NCI-H69 (cell line): ENCODE data around the gene FAM114A2.
A peak's percentile ranks its signal among the peaks of the same experiment; 100 is the strongest.
"Not testable (repeated sequence)": the region's sequence is repeated elsewhere in the genome, so short reads cannot be mapped to it uniquely, and the experiment has no call there.

ENCODE experiments used
- DNase-seq: peaks from one replicate; lab custom pipeline; 2025; lab: John Stamatoyannopoulos, UW

The FAM114A2 gene

GRCh38 chr5:154047324-154047723 is 8.6 kb upstream of the FAM114A2 start:
- DNase-seq: no peak

- DNase-seq: no peak
Measured at GRCh38 chr5:154046486-154046885, 7.8 kb upstream of the FAM114A2 start.

- no peak for DNase-seq
Measured at GRCh38 chr5:154044581-154044980, 5.9 kb upstream of the FAM114A2 start.

GRCh38 chr5:154044099-154044498 is 5.4 kb upstream of the FAM114A2 start:
- no peak for DNase-seq

GRCh38 chr5:154042766-154043165 is 4.1 kb upstream of the FAM114A2 start:
- no peak for DNase-seq

- no peak for DNase-seq
Measured at GRCh38 chr5:154039458-154039829, 734 bp upstream of the FAM114A2 start.

DNA sequence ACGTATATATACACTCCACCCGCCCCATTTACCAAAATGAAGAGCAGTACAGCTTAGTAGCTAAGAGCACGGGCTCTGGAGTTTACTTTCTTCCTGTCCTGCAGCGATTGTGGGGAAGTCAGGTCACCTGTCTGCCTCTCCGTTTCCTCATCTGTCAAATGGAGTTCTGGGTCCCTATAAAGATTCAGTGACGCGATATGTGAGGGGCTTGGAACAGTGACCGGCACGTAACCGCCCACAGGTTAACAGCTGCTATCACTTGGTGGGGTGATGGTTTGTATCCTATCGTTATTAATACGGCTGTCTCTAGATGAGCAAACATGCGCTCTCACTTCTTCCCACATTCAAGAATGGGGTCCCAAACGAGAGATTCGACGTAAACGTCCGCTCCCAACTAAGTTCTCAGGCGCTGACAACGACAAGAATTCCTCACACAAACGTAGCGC is 426 bp downstream of the FAM114A2 start:
- peak; percentile 74 for DNase-seq

DNA sequence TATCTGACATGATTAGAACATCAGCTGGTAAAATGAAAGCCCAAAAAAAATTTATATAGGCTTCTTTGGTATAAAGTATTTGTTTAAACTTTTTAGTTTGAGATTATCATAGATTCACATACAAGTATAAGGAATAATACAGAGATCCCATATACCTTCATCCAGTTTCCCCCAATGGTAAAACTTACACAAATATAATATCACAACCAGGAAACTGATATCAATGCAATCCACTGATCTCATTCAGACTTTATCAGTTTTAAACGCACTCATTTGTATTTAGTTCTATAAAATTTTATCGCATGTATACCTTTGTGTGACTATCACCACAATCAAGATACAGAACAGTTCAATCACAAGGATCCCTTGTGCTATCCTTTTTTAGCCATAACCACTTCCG is 3.8 kb downstream of the FAM114A2 start:
- no peak for DNase-seq

DNA sequence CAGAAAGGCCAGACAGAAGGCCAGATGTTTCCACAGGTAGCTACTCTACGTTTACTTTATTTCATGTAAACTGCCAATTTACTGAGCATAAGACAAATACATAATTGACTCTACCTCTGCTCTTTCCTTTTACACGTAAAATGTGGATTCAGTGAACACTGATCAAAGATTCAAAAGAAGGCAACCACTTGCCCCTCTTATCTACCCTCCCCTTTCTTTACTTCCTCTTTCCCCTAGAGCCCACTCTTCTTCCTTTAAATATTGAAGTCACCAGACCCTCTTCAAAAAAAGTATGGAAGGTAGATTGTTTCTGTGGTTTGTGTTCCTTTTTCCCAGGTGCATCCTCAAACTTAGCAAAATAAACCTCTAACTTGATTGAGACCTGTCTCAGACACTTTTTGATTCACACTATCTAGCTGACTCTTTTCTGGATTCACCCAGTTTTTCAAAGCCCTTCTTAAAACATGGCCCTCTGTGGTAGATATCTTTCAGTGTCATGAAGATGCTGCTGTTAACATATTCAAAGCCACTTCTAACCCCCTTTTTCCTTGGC is 6.7 kb downstream of the FAM114A2 start:
- DNase-seq: peak; percentile 11

- DNase-seq: no peak
Measured at GRCh38 chr5:154025951-154026350, 12.8 kb downstream of the FAM114A2 start.

DNA sequence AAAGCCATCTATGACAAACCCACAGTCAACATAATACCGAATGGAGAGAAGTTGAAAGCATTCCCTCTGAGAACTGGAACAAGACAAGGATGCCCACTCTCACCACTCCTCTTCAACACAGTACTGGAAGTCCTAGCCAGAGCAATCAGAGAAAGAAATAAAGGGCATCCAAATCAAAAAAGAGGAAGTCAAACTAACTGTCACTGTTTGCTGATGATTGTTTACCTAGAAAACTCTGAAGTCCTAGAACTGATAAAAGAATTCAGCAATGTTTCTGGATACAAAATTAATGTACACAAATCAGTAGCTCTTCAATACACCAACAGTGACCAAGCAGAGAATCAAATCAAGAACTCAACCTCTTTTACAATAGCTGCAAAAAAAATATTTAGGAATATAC is 19.8 kb downstream of the FAM114A2 start:
- not testable (repeated sequence) for DNase-seq

DNA sequence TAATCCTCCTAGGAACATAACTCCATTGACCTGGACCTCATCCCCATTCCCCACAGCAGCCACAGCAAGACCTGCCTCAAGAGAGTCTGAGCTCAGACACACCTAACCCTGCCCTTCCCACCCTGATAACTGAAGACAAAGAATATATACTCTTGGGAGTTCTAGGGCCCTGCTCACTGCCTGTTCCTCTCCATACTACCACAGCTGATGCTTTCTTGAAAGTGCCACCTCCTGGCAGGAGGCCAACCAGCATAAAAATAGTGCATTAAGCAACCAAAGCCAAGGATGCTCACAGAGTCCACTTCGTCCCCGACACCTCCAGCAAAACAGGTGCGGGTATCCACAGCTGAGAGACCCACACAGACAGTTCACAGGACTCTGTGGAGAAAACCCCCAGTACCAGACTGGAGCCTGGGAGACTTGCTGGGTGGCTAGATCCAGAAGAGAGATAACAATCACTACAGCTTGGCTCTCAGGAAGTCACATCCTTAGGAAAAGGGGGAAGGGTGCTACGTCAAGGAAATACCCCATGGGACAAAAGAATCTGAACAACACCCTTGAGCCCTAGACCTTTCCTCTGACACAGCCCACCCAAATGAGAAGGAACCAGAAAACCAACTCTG is 23.5 kb downstream of the FAM114A2 start:
- peak; percentile 6 for DNase-seq

GRCh38 chr5:154010660-154011059 is 28.1 kb downstream of the FAM114A2 start:
- DNase-seq: no peak

DNA sequence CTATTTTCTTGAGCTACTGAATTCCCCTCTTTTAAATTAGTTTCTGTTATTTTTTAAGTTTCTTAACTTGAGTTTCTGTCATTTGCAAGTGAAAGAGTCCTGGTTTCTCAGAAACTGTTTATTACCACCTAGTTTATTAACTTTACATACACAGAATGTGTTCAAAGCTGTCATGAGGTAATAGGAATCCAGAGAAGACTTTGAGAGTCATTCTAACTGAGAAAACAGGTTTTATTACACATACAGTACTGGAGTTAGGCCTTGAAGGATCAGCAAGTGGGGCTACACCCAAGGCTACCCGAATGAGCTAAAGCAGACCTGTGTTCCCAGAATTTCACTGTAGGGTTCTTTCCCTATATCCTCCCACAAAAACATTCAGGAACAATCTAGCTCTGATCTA is 33.1 kb downstream of the FAM114A2 start:
- DNase-seq: no peak

DNA sequence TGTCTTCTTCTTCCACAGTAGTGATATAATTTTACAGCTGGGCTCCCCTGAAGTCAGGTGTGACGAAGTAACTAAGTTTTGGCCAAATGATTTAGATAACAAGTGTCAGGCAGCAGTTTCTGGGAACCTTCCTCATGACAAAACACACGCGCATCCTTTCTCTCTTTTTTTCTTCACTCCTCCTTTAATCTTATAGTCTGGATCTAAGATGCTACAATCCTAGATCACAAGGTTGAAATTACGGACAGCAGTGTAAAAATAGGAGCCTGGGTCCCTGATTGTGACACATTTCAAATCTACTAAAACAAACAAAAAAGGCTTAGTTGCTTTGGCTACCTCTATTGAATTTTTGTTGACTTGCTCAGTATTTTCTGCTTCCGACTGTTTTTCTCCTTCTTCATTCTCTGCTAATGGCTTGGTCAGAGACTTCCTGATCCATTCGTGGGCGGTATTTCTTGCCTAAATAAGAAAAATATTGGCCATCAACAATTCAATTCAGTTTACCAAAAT is 36.1 kb downstream of the FAM114A2 start:
- DNase-seq: no peak

DNA sequence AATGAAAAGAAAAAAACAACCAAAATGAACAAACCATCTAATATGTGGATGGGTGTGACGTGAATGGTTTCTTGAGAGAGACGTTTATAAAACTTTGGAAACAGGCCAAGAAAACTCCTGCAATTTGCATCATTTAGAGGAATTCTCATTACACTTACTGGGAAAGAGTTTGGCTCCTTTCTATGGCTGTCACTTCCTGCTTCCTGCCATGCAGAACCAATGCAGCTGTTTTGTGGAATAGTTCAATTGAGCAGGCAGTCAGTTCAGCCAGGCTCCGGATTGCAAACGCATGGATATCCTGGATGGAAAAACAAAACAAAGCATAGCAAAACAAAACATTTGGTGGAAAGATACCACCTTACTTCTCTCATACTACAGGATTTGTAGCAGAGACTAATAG is 36.6 kb downstream of the FAM114A2 start:
- peak; percentile 15 for DNase-seq

DNA sequence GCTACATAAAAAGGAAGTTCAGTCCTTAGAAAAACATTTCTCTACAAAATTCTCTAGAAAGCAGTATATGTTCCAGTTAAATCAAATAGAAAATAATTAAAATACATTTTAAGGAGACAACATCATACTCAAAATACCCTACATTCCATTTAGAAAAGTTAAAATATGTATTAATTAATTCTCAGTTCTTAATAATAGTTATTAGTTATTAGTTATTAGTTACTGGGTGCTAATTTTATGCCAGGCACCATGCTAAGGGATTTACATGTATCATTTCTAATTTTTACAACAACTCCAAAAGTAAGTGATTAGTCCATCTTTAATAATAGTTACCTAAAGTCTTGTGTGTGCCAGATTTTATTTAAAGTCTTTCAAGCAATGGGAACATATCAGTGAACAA is 38.0 kb downstream of the FAM114A2 start:
- no peak for DNase-seq

- no peak for DNase-seq
Measured at GRCh38 chr5:153999995-154000394, 38.7 kb downstream of the FAM114A2 start.

DNA sequence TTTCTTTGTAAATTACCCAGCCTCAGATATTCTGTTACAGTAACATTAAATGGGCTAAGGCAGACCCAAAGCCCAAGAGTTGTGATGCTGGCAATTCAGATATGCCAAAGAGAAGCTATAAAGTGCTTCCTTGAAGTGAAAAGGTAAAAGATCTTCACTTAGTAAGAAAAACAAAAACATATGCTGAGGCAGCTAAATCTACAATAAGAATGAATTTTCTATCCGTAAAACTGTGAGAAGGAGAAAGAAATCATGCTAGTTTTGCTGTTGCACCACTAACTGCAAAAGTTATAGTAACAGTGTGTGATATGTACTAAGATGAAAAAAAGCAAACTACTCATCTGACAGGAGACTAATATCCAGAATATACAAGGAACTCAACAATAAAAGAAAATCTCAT is 39.9 kb downstream of the FAM114A2 start:
- no peak for DNase-seq

- no peak for DNase-seq
Measured at GRCh38 chr5:153998010-153998409, 40.7 kb downstream of the FAM114A2 start.

GRCh38 chr5:153991168-153991567 is 47.5 kb downstream of the FAM114A2 start:
- no peak for DNase-seq

DNA sequence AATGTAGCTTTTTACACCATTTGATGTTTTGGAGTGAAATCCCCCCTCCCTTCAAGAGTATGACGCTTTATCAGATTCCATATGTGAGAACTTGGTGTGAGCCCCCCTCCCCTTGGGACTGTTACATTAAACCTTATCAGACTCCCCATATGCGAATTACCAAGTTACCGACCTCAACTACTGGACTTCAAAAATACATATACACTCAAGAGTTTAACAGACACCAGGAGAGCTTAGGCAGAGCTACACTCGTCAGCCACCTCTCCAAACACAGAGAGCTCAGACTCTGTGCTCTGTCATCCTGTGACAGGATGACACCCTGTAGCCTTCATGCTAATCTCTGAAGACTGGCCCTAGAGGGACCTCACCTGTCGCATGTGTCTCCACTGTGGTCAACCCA is 50.2 kb downstream of the FAM114A2 start:
- DNase-seq: no peak

DNA sequence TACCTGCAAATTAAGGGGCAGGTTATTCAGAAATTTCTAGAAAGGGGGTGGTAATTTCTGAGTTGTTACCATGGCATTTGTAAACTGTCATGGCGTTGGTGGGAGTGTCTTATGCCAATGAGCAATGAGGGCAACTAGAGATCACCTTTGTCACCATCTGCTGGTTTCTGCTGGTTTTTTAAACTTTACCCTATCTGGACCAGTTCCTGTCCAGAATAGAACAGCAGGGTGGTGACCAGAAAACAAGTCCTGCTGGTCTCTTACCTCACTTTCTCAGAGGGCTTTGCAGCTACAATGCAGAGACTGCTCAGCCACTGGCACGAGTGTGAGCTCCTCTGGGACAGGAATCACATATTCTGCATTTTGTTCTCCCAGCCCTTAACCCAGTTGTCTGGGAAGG is 51.4 kb downstream of the FAM114A2 start:
- no peak for DNase-seq

GRCh38 chr5:153985498-153985897 is 53.2 kb downstream of the FAM114A2 start:
- peak; percentile 11 for DNase-seq
